ENCODE data around the gene GLA.

GRCh38 chrX:101349193-101349562 lies 58.5 kb downstream of the GLA start:
- no peak for TF ChIP-seq CTCF (IDR thresholded peaks at IDR 0.05)
- TF ChIP-seq POLR2A (IDR thresholded peaks at IDR 0.05) = no peak

Measured in uterus (tissue), 2 donors.